Measurements from ENCODE around the gene HPCAL4. TPM values are rescaled to one million over a fixed set of nuclear protein-coding genes. Genes with fewer than 3 reads are reported as not detected.

HPCAL4 gene
- total RNA-seq, 1 donor, result under 0.01 TPM

Small RNA genes within 50 kb of the gene (small RNA-seq; reads per million reads assigned to genes)
- not detected for gene RNU7-121P

Other genes starting within 250 kb of the HPCAL4 start
- not detected in 2 replicates for gene BMP8A, start 199.8 kb downstream of the HPCAL4 start, total RNA-seq (ENCODE audit: low replicate concordance)
- gene PABPC4, start 114.6 kb downstream of the HPCAL4 start, total RNA-seq (ENCODE audit: low replicate concordance), result 139 and 422 TPM in 2 replicates
- not detected in 2 replicates for gene HEYL, start 51.8 kb downstream of the HPCAL4 start, total RNA-seq (ENCODE audit: low replicate concordance)
- not detected in 2 replicates for gene NT5C1A, start 19.3 kb downstream of the HPCAL4 start, total RNA-seq (ENCODE audit: low replicate concordance)
- gene PPIE, start 47.4 kb upstream of the HPCAL4 start, total RNA-seq (ENCODE audit: low replicate concordance), result 28.4 and 39.6 TPM in 2 replicates
- 0.98 and 0.99 TPM in 2 replicates for gene OXCT2, start 79.9 kb upstream of the HPCAL4 start, total RNA-seq (ENCODE audit: low replicate concordance)
- gene BMP8B, start 97.4 kb upstream of the HPCAL4 start, total RNA-seq (ENCODE audit: low replicate concordance), result not detected in 2 replicates
- 14.6 and 28.1 TPM in 2 replicates for gene TRIT1, start 192.1 kb upstream of the HPCAL4 start, total RNA-seq (ENCODE audit: low replicate concordance)
- 0.41 and 0.81 TPM in 2 replicates for gene MYCL, start 210.5 kb upstream of the HPCAL4 start, total RNA-seq (ENCODE audit: low replicate concordance)

Measured in fibroblast of the aortic adventitia (primary cell).